ENCODE data around the gene ALPK3.

DNA sequence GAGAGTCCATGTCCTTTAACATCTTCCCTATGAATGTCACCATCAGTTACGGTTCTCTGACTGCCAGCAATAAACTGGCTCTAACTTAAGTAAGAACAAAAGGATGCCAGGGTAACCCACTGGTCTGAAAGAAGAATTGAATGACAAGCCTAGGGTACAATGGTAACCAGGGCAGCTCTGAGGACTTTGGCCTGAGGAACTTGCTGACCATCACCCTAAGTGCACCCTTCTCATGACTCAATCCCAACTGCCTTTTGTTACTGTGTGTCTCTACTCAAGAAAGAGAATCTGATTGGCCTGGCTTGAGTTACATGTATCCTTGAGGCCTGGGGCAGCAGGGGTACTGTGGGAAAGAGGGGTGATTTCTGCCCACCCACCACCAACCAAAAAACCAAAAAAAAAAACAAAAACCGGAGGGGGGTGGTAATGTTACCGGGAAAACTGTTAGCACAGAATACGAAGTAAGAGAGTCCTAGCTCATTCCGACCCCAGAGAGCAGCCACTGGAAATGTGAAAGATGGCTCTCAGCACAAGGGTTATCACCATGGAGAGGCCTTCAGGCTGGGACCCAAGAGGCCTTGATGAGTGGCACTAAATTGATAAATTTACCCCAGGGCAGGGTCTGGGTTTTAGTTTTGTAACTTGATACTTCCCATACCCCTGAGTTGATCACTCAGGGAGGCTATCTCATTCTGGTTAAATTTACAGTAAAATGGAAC lies 58.0 kb downstream of the ALPK3 start:
- TF ChIP-seq CTCF (IDR thresholded peaks at IDR 0.05) (no peak), EP300 (IDR thresholded peaks at IDR 0.05) (no peak), POLR2A (IDR thresholded peaks at IDR 0.05) (no peak), POLR2AphosphoS5 (IDR thresholded peaks at IDR 0.05) (no peak)

All from suprapubic skin (tissue), 4 donors.